A673 (cell line): ENCODE data around the gene LMTK3. TPM values are rescaled to one million over a fixed set of nuclear protein-coding genes. Genes with fewer than 3 reads are reported as not detected.

Experiments
- BruUV-seq: library from RNA; stranded (reverse); fragments of 400-500 nt; replicated peaks from 2 replicates; lab custom pipeline; 2021; lab: Mats Ljungman, UMichigan
- CTCF ChIA-PET: fragments of 300-600 bp; sonication (Branson Sonifier 250); formaldehyde crosslinking; loops from one replicate; lab custom pipeline; 2022; ENCODE audit warnings: antibody characterized with exemption; lab: Charles Lee
- POLR2A ChIA-PET: fragments of 300-600 bp; sonication (Branson Sonifier 250); formaldehyde crosslinking; loops from one replicate; lab custom pipeline; 2022; ENCODE audit warnings: antibody characterized with exemption; ENCODE audit not compliant: low non-redundant PET; lab: Charles Lee
- DNase-seq: peaks from one replicate; pipeline ENCODE4 v3.0.0-alpha.2; 2015; ENCODE audit warnings: low spot score
- H3K27ac ChIP-seq: fragments of 200-600 bp; sonication (generic); 2 replicates; pipeline ENCODE4 v1.5.1; 2016; ENCODE audit warnings: mixed run types, low read depth, mild to moderate bottlenecking, mixed read lengths, antibody characterized with exemption, low read length; ENCODE audit not compliant: poor library complexity, severe bottlenecking
- H3K27me3 ChIP-seq: fragments of 200-600 bp; sonication (generic); replicated peaks from 2 replicates; pipeline ENCODE4 v1.6.1; 2017; ENCODE audit warnings: mixed run types, low read depth, mild to moderate bottlenecking, mixed read lengths, antibody characterized with exemption, low read length; ENCODE audit not compliant: insufficient read depth, poor library complexity
- H3K36me3 ChIP-seq: fragments of 200-600 bp; sonication (generic); 2 replicates; pipeline ENCODE4 v1.6.1; 2016; ENCODE audit warnings: mixed run types, mild to moderate bottlenecking, mixed read lengths, antibody characterized with exemption, low read length; ENCODE audit not compliant: insufficient read depth, poor library complexity, severe bottlenecking
- H3K4me1 ChIP-seq: fragments of 200-600 bp; sonication (generic); 2 replicates; pipeline ENCODE4 v1.6.1; 2017; ENCODE audit warnings: mixed run types, mild to moderate bottlenecking, mixed read lengths, antibody characterized with exemption, low read length; ENCODE audit not compliant: insufficient read depth, poor library complexity, severe bottlenecking
- H3K4me3 ChIP-seq: fragments of 200-600 bp; sonication (generic); 2 replicates; pipeline ENCODE4 v1.5.1; 2016; ENCODE audit warnings: low read depth, mixed run types, mild to moderate bottlenecking, mixed read lengths, low read length; ENCODE audit not compliant: poor library complexity, severe bottlenecking
- H3K9me3 ChIP-seq: fragments of 200-600 bp; sonication (generic); 2 replicates; pipeline ENCODE4 v1.6.1; 2016; ENCODE audit warnings: mixed run types, low read depth, mild to moderate bottlenecking, mixed read lengths, antibody characterized with exemption, low read length; ENCODE audit not compliant: poor library complexity, severe bottlenecking
- EZH2 ChIP-seq: fragments of 200-600 bp; sonication (generic); IDR thresholded peaks from 2 replicates; pipeline ENCODE4 v1.6.1; 2017; ENCODE audit warnings: borderline replicate concordance, low read depth, mild to moderate bottlenecking, mixed read lengths, antibody characterized with exemption, low read length; ENCODE audit not compliant: poor library complexity, severe bottlenecking
- intact Hi-C: fragments of 100-400 bp; cut with micrococcal nuclease; formaldehyde crosslinking; loops from one replicate; pipeline ENCODE4 v1.10.0; 2022; ENCODE audit not compliant: unreplicated experiment
- total RNA-seq: library from RNA; stranded (reverse); gene quantifications from 2 replicates; pipeline ENCODE4 v1.2.3, GENCODE V29; 2021
- TF ChIP-seq, protein P1 (sequence below): fragments of 300-800, 200-600 bp; sonication (generic); conservative IDR thresholded peaks from 2 replicates; pipeline ENCODE4 v1.5.1; 2017; ENCODE audit warnings: low read depth, mild to moderate bottlenecking, antibody characterized with exemption, low read length, moderate library complexity, mixed read lengths

Gene LMTK3
- total RNA-seq, 1 experiment from 2014 or later, result 0.52 TPM

DNA sequence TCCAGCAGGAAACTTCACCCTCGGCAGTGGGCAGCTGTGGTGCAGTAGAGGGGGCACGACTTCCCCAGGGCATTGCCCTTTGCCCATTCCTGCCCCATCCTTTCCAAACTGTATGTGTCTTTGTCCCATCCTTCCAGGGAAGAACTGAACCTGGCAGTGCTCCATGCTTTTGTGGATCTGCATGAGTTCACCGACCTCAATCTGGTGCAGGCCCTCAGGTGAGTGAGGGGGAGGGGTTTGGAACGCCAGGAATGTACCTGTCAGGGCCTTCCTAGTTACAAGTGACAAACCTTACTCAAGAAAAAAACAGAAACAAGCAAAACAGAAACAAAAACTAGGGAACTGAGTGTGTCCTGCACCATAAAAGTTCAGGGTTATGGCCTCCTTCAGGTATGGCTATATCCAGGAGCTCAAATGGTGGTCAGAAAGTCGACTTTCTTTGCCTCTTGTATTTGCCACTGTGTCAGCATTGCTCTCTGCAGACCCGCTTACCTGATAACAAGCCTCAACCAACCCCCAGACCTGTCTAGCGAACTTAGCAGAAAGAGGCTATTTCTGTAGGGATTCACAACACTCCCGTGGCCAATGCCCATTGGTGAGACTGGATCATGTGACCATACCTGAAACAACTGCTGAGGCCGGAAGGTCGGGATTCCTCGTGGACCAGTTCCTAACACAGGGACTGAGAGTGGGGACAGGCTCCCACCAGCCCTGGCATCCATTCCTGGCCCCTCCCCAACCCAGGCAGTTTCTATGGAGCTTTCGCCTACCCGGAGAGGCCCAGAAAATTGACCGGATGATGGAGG is 38.3 kb downstream of the LMTK3 start:
- H3K4me3 ChIP-seq, result no peak overlapping the region
- no TSS peak for BruUV-seq
- no peaks in the 10 kb centered on the region for H3K27me3 ChIP-seq
- H3K9me3 ChIP-seq, result no peaks in the 10 kb centered on the region
- H3K36me3 ChIP-seq, result peaks cover 73% of the 10 kb centered on the region
- POLR2A ChIA-PET, result no interaction called here
- intact Hi-C loops, result no loop called here
- H3K27ac ChIP-seq, result peak overlapping the region; percentile 8
- no peak for DNase-seq
- CTCF ChIA-PET, result no interaction called here
- peaks cover 11% of the 10 kb centered on the region for H3K4me1 ChIP-seq
- TF ChIP-seq EZH2, result no peak
- TF ChIP-seq, protein P1, sequence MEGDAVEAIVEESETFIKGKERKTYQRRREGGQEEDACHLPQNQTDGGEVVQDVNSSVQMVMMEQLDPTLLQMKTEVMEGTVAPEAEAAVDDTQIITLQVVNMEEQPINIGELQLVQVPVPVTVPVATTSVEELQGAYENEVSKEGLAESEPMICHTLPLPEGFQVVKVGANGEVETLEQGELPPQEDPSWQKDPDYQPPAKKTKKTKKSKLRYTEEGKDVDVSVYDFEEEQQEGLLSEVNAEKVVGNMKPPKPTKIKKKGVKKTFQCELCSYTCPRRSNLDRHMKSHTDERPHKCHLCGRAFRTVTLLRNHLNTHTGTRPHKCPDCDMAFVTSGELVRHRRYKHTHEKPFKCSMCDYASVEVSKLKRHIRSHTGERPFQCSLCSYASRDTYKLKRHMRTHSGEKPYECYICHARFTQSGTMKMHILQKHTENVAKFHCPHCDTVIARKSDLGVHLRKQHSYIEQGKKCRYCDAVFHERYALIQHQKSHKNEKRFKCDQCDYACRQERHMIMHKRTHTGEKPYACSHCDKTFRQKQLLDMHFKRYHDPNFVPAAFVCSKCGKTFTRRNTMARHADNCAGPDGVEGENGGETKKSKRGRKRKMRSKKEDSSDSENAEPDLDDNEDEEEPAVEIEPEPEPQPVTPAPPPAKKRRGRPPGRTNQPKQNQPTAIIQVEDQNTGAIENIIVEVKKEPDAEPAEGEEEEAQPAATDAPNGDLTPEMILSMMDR, result no peak

DNA sequence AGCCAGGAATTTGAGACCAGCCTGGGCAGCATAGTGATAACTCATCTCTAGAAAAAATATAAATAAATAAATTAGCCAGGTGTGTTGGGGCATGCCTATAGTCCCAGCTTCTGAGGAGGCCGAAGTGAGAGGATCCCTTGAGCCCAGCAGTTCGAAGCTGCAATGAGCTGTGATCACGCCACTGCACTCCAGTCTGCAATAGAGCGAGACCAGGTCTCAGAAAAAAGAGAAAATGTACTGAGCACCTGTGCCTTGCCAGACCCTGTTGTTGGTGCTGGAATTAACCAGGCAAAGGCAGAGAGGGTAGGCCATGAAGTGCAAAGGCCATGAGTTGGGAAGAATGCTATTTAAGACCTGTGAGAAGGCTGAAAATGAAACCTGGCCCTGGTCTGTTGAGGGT is 39.8 kb downstream of the LMTK3 start:
- CTCF ChIA-PET, result no interaction called here
- TF ChIP-seq, protein P1, result no peak
- no peak for TF ChIP-seq EZH2
- no peak overlapping the region for H3K27ac ChIP-seq
- no peak for DNase-seq
- intact Hi-C loops, result no loop called here
- POLR2A ChIA-PET, result no interaction called here
- no TSS peak for BruUV-seq
- H3K9me3 ChIP-seq, result no peaks in the 10 kb centered on the region
- H3K27me3 ChIP-seq, result no peaks in the 10 kb centered on the region
- H3K36me3 ChIP-seq, result peaks cover 68% of the 10 kb centered on the region
- H3K4me1 ChIP-seq, result peaks cover 21% of the 10 kb centered on the region
- no peak overlapping the region for H3K4me3 ChIP-seq

DNA sequence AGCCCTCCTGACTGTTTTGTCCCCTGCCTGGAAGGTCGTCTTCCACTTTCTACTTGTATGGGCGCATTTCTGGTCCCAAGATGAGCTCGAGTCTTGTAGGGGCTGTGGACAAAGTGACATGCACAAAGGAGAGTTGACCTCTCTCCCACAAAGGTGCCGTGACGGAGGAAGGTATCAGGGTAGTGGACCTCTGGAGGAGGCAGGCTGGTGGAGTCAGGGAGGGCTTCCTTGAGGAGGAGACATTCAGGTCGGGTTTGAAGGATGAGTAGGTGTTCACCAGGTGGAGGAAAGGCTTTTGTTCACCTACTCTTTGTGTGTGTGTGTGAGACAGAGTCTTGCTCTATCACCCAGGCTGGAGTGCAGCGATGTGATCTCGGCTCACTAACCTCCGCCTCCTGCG is 40.8 kb downstream of the LMTK3 start:
- peaks cover 60% of the 10 kb centered on the region for H3K36me3 ChIP-seq
- H3K4me1 ChIP-seq, result peaks cover 21% of the 10 kb centered on the region
- BruUV-seq, result no TSS peak
- no peaks in the 10 kb centered on the region for H3K9me3 ChIP-seq
- ChIA-PET CTCF (no interaction called here), POLR2A (no interaction called here)
- TF ChIP-seq, protein P1, result no peak
- TF ChIP-seq EZH2, result no peak
- intact Hi-C loops, result no loop called here
- no peaks in the 10 kb centered on the region for H3K27me3 ChIP-seq
- DNase-seq, result no peak
- H3K27ac ChIP-seq, result no peak overlapping the region
- no peak overlapping the region for H3K4me3 ChIP-seq
